Measurements from ENCODE around the gene CDHR1.

Gene CDHR1

DNA sequence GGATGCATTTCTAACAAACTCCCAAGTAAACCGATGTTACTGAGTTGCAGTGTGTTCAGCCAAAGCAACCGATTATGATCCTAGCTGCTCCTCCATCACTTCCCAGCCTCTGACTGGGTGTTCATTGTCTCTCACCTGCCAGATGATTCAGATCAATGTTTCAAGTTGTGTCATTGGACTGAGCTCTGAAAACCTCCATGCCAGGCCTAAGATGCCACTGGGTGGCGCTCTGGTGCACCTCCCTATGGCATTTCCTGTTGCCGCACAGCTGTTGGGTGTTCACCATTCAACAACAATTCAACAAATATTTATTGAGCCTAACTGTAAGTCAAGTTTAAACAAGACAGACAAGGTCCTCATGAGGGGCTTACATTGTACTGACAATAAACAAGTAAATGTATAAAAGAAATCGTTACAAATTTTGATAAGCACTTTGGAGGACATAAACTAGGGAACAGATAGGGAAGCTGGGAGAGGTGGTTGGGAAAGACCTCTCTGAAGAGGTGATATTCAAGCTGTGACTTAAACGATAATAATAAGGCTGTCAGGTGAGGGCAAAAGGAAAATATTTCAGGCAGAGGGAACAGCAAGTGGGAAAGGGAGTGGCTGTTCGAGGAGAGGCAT lies 73.3 kb downstream of the CDHR1 start:
- DNase-seq: peak; percentile 34

DNA sequence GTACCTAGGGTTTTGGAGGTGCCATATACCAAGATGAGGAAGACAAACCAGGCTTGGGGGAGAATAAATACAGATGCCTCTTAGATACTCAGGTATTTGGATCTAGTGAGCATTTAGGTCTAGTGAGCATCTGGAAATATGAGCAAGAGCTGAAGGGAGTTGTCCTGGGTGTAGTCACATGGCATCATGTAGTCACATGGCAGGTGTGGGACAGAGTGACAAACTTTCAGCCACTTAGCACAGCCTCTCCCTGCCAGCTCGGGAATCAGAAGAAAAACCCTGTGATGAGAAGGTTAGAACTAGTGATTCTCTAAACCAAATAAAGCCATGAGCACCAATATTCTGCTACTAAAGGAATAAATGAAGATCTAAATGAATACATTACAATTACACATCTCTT lies 74.8 kb downstream of the CDHR1 start:
- no peak for DNase-seq
